Raji (cell line): ENCODE results near the gene NDRG2.

ENCODE experiments used
- POLR2A ChIP-seq: IDR thresholded peaks from 2 replicates; pipeline ENCODE4 v1.6.1; 2011; ENCODE audit warnings: low read depth, low read length, control low read depth; ENCODE audit not compliant: insufficient read depth

The NDRG2 gene

GRCh38 chr14:21024585-21025370 lies at the start of gene NDRG2:
Gene NDRG2, minus strand, starts transcription at chr14:21025061. Its CDS starts 1,746 bp downstream, at chr14:21023315.
- TF ChIP-seq POLR2A = no peak

- no peak for TF ChIP-seq POLR2A
These were observed 49.1 kb upstream of the NDRG2 start for GRCh38 chr14:21073921-21074320.

- TF ChIP-seq POLR2A = no peak
These were observed 48.0 kb upstream of the NDRG2 start for GRCh38 chr14:21072781-21073339.

DNA sequence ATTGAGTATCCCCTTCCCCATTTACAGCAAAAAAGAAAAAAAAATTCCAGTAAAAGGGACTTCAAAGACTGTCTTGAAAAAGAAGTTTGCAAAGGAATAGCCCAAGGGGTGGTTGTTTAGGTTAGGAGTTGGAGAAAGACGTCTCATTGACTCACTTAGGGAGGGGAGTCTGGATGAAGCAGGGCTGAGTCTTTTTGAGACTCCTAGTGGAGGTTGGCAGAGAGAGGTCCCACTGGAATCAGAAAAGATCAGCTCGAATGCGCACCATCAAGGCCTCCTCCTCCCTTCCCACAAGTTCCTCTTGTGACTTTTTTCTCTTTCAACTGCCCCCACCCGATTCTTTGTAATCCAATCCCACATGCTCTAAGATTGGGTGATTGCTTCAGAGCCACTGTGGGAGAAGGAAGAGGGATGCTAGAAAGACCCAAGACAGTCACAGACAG lies 47.2 kb upstream of the NDRG2 start:
- TF ChIP-seq POLR2A = no peak

- peak; percentile 53 for TF ChIP-seq POLR2A
These were observed 46.6 kb upstream of the NDRG2 start for GRCh38 chr14:21071225-21072030.

DNA sequence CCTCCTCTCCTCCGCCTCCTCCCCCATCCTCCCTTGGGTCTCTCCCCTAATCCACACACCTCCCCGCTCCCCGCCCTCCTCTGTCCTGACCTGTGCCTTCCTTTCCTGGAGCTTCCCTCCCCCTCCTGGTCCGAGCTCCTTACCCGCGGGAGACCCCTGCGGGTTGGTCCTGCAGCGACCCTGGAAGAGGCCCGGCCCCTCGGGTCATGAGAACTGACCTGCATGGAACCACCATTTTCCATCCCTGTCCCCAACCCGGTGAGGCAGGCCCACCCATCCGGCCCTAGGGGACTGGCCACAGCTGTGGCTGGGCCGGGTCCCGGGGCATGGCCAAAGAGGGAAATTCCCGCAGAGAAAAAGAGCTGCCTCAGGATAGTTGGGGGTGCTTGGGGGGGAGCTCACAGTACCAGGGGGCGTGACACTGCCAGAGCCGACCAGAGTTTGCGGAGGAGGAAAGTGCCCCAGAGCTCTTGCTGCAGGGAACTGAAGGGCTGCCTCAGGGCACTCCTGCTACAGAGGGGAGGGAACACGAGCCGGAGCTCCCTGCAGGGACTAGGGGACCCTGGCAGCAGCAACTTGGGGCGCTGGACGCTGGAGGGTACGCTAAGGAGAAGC lies 45.9 kb upstream of the NDRG2 start:
- no peak for TF ChIP-seq POLR2A

DNA sequence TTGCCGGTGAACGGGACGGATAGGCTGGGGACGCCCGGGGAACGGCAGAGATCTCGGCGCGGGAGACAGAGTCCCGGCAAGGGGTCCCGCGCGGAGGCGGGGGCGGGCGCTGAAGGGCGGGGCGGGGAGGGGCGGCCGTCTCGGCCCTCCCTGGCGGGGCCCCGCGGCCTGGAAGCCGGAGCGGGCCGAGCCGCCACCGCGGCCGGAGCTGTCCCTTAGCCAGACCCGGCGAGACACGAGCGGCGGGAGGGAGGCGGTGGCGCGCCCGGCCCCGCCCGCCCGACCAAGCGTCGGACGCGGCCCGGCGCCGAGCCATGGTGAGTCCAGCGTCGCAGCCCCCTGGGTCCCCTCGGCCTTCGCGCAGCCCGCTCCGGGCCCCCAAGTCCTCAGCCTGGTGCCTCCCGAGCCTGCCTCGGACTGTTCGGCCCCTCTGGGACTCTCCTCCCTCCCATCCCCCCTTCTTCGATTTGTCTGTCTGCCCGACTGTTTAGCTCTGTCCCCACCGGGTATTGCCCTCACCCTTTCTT lies 45.3 kb upstream of the NDRG2 start, which contains the start of gene ARHGEF40:
Gene ARHGEF40 (plus strand): TSS at position 222 of the 527 bp plus-strand sequence. CDS start 93 bp downstream, at position 315.
- TF ChIP-seq POLR2A = no peak

- no peak for TF ChIP-seq POLR2A
These were observed 44.7 kb upstream of the NDRG2 start for GRCh38 chr14:21069388-21070082.

GRCh38 chr14:21068521-21069387 lies 43.9 kb upstream of the NDRG2 start:
- no peak for TF ChIP-seq POLR2A

- TF ChIP-seq POLR2A = no peak
These were observed 42.1 kb upstream of the NDRG2 start for GRCh38 chr14:21066882-21067502.

- TF ChIP-seq POLR2A = no peak
These were observed 38.6 kb upstream of the NDRG2 start for GRCh38 chr14:21063479-21063878.

DNA sequence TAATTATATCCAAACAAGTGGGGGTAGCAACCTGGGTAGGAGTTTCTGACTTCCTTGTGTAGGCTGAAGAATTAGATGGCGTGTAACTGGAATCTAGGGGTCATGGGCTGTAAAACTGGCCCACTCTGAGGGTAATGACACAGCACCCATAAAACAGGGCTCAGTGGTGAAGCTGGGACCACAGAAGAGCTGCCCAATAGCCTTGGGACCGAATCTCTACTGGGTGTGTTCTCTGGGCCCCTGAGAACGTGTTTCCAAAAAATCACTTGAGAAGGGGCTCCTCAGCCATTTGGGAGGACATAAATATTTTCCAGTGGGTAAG lies 36.4 kb upstream of the NDRG2 start:
- TF ChIP-seq POLR2A = no peak

GRCh38 chr14:21060614-21061346 lies 35.9 kb upstream of the NDRG2 start:
- TF ChIP-seq POLR2A = no peak
